HEK293 (cell line): Measurements from ENCODE around the gene ARX.

Source experiments
- CTCF ChIA-PET: fragments of 350-600 bp; formaldehyde crosslinking; extraction: SDS; loops from one replicate; lab custom pipeline; 2021; ENCODE audit warnings: antibody characterized with exemption; lab: Yijun Ruan, JAX
- POLR2A ChIA-PET: fragments of 300-600 bp; formaldehyde crosslinking; extraction: SDS; loops from one replicate; lab custom pipeline; 2020; ENCODE audit warnings: antibody characterized with exemption, inconsistent platforms; lab: Yijun Ruan, JAX
- H3K27ac ChIP-seq: fragments of 200-500 bp; sonication (Bioruptor generic); 2 replicates; pipeline ENCODE4 v1.5.1; 2014; ENCODE audit warnings: low read depth, low read length, control low read depth, inconsistent platforms; ENCODE audit errors: extremely low read depth
- H3K36me3 ChIP-seq, 2 experiments: fragments of 200-500 bp in 1 of 2; sonication (Bioruptor generic) in 1 of 2; 1 replicate in 1 of 2; 2 replicates in 1 of 2; pipeline ENCODE4 v1.5.1; 2014 to 2017; ENCODE audit warnings: inconsistent platforms in 2 of 2, low read length in 2 of 2; ENCODE audit not compliant: control insufficient read depth in 2 of 2, insufficient read depth in 1 of 2
- H3K4me1 ChIP-seq: fragments of 200-500 bp; sonication (Bioruptor generic); 2 replicates; pipeline ENCODE4 v1.5.1; 2014; ENCODE audit warnings: mild to moderate bottlenecking, low read length, inconsistent platforms; ENCODE audit not compliant: control insufficient read depth, insufficient read depth
- H3K4me3 ChIP-seq: 2 replicates; pipeline ENCODE4 v1.5.1; 2011; ENCODE audit warnings: low read depth, mild to moderate bottlenecking, control low read depth, low read length, moderate library complexity
- H3K9me3 ChIP-seq: fragments of 200-500 bp; sonication (Bioruptor generic); 2 replicates; pipeline ENCODE4 v1.5.1; 2014; ENCODE audit warnings: low read depth, low read length, inconsistent platforms; ENCODE audit not compliant: control insufficient read depth, insufficient read depth
- OSR2 ChIP-seq: fragments of 450-650 bp; formaldehyde crosslinking; IDR thresholded peaks from 2 replicates; pipeline ENCODE4 v1.5.1; 2016; ENCODE audit warnings: missing biosample characterization, missing genetic modification characterization
- SP2 ChIP-seq: fragments of 450-650 bp; formaldehyde crosslinking; IDR thresholded peaks from 2 replicates; pipeline ENCODE4 v1.5.1; 2016; ENCODE audit warnings: missing biosample characterization, missing genetic modification characterization
- ZBTB49 ChIP-seq: fragments of 450-650 bp; formaldehyde crosslinking; IDR thresholded peaks from 2 replicates; pipeline ENCODE4 v1.5.1; 2016; ENCODE audit warnings: missing biosample characterization, missing genetic modification characterization, low read depth
- ZNF10 ChIP-seq: fragments of 450-650 bp; formaldehyde crosslinking; IDR thresholded peaks from 2 replicates; pipeline ENCODE4 v1.5.1; 2017; ENCODE audit warnings: missing biosample characterization, missing genetic modification characterization
- ZNF121 ChIP-seq: fragments of 450-650 bp; formaldehyde crosslinking; IDR thresholded peaks from 2 replicates; pipeline ENCODE4 v1.5.1; 2016; ENCODE audit warnings: missing biosample characterization, missing genetic modification characterization
- ZNF155 ChIP-seq: fragments of 450-650 bp; formaldehyde crosslinking; IDR thresholded peaks from 2 replicates; pipeline ENCODE4 v1.5.1; 2016; ENCODE audit warnings: missing biosample characterization, missing genetic modification characterization
- ZNF175 ChIP-seq: fragments of 450-650 bp; formaldehyde crosslinking; IDR thresholded peaks from 2 replicates; pipeline ENCODE4 v1.5.1; 2016; ENCODE audit warnings: missing biosample characterization, missing genetic modification characterization
- ZNF18 ChIP-seq: fragments of 450-650 bp; formaldehyde crosslinking; IDR thresholded peaks from 2 replicates; pipeline ENCODE4 v1.5.1; 2016; ENCODE audit warnings: missing biosample characterization, missing genetic modification characterization
- ZNF223 ChIP-seq: fragments of 450-650 bp; formaldehyde crosslinking; IDR thresholded peaks from 2 replicates; pipeline ENCODE4 v1.5.1; 2016; ENCODE audit warnings: missing biosample characterization, missing genetic modification characterization
- ZNF302 ChIP-seq: fragments of 450-650 bp; formaldehyde crosslinking; IDR thresholded peaks from 2 replicates; pipeline ENCODE4 v1.5.1; 2016; ENCODE audit warnings: missing biosample characterization, missing genetic modification characterization, low read depth
- ZNF37A ChIP-seq: fragments of 450-650 bp; IDR thresholded peaks from 2 replicates; pipeline ENCODE4 v1.5.1; 2018; ENCODE audit warnings: missing biosample characterization, missing genetic modification characterization
- ZNF561 ChIP-seq: fragments of 450-650 bp; IDR thresholded peaks from 2 replicates; pipeline ENCODE4 v1.5.1; 2018; ENCODE audit warnings: missing biosample characterization, missing genetic modification characterization, borderline replicate concordance
- ZNF645 ChIP-seq: fragments of 450-650 bp; formaldehyde crosslinking; IDR thresholded peaks from 2 replicates; pipeline ENCODE4; 2016; ENCODE audit warnings: missing biosample characterization, missing genetic modification characterization
- ZNF664 ChIP-seq: fragments of 450-650 bp; formaldehyde crosslinking; IDR thresholded peaks from 2 replicates; pipeline ENCODE4 v1.5.1; 2016; ENCODE audit warnings: missing biosample characterization, missing genetic modification characterization
- TF ChIP-seq, protein P1 (sequence below): fragments of 450-650 bp; formaldehyde crosslinking; IDR thresholded peaks from 2 replicates; pipeline ENCODE4 v1.5.1; 2016; ENCODE audit warnings: missing biosample characterization, missing genetic modification characterization
- TF ChIP-seq, protein P2 (sequence below): fragments of 450-650 bp; formaldehyde crosslinking; conservative IDR thresholded peaks from 2 replicates; pipeline ENCODE4 v1.5.1; 2016; ENCODE audit warnings: low read depth, missing biosample characterization, missing genetic modification characterization

The ARX gene

GRCh38 chrX:25007059-25008053 is 8.4 kb downstream of the ARX start:
- CTCF ChIA-PET: interaction anchor here (1.4 to 3.8 kb wide), 2 partner anchors 13 to 169 kb away, joined by 4 to 21 read pairs; no protein-coding TSS in a partner anchor
- Histone ChIP-seq H3K36me3 (no peaks in the 10 kb centered on the region), H3K4me3 (no peak overlapping the region), H3K27ac (no peak overlapping the region)
- TF ChIP-seq ZNF121 (tag by site-specific recombination) (no peak), ZNF155 (tag by site-specific recombination) (no peak), ZNF223 (tag by site-specific recombination) (no peak), ZNF18 (tag by site-specific recombination) (no peak), ZNF37A (no peak), ZNF664 (no peak), OSR2 (tag by site-specific recombination) (no peak), ZNF645 (tag by site-specific recombination) (no peak), ZNF10 (tag by site-specific recombination) (no peak), ZBTB49 (tag by site-specific recombination) (no peak), ZNF561 (tag by site-specific recombination) (no peak), SP2 (tag by site-specific recombination) (no peak), ZNF175 (tag by site-specific recombination) (no peak), ZNF302 (tag by site-specific recombination) (no peak)
- TF ChIP-seq, protein P1, sequence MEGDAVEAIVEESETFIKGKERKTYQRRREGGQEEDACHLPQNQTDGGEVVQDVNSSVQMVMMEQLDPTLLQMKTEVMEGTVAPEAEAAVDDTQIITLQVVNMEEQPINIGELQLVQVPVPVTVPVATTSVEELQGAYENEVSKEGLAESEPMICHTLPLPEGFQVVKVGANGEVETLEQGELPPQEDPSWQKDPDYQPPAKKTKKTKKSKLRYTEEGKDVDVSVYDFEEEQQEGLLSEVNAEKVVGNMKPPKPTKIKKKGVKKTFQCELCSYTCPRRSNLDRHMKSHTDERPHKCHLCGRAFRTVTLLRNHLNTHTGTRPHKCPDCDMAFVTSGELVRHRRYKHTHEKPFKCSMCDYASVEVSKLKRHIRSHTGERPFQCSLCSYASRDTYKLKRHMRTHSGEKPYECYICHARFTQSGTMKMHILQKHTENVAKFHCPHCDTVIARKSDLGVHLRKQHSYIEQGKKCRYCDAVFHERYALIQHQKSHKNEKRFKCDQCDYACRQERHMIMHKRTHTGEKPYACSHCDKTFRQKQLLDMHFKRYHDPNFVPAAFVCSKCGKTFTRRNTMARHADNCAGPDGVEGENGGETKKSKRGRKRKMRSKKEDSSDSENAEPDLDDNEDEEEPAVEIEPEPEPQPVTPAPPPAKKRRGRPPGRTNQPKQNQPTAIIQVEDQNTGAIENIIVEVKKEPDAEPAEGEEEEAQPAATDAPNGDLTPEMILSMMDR (tag by site-specific recombination): no peak
- TF ChIP-seq, protein P2, sequence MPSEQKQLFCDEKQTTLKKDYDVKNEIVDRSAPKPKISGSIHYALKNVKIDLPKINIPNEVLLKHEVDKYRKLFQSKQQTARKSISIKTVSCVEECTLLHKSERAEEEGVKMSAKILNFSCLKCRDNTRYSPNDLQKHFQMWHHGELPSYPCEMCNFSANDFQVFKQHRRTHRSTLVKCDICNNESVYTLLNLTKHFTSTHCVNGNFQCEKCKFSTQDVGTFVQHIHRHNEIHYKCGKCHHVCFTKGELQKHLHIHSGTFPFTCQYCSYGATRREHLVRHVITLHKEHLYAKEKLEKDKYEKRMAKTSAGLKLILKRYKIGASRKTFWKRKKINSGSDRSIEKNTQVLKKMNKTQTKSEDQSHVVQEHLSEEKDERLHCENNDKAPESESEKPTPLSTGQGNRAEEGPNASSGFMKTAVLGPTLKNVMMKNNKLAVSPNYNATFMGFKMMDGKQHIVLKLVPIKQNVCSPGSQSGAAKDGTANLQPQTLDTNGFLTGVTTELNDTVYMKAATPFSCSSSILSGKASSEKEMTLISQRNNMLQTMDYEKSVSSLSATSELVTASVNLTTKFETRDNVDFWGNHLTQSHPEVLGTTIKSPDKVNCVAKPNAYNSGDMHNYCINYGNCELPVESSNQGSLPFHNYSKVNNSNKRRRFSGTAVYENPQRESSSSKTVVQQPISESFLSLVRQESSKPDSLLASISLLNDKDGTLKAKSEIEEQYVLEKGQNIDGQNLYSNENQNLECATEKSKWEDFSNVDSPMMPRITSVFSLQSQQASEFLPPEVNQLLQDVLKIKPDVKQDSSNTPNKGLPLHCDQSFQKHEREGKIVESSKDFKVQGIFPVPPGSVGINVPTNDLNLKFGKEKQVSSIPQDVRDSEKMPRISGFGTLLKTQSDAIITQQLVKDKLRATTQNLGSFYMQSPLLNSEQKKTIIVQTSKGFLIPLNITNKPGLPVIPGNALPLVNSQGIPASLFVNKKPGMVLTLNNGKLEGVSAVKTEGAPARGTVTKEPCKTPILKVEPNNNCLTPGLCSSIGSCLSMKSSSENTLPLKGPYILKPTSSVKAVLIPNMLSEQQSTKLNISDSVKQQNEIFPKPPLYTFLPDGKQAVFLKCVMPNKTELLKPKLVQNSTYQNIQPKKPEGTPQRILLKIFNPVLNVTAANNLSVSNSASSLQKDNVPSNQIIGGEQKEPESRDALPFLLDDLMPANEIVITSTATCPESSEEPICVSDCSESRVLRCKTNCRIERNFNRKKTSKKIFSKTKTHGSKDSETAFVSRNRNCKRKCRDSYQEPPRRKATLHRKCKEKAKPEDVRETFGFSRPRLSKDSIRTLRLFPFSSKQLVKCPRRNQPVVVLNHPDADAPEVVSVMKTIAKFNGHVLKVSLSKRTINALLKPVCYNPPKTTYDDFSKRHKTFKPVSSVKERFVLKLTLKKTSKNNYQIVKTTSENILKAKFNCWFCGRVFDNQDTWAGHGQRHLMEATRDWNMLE (tag by site-specific recombination): no peak
- TF ChIP-seq, all 188 proteins: peak for 0
- POLR2A ChIA-PET: no interaction called here
- no peaks in the 10 kb centered on the region for H3K9me3 ChIP-seq
- H3K4me1 ChIP-seq: no peaks in the 10 kb centered on the region
